Right hindlimb (tissue), 1 donor: Measurements from ENCODE around the gene LRRC75A.
"Not testable (repeated sequence)": the region's sequence is repeated elsewhere in the genome, so short reads cannot be mapped to it uniquely, and the experiment has no call there.

Experiments used
- DNase-seq: peaks from one replicate; pipeline ENCODE4 v3.0.0-alpha.2; 2018

Gene LRRC75A

DNA sequence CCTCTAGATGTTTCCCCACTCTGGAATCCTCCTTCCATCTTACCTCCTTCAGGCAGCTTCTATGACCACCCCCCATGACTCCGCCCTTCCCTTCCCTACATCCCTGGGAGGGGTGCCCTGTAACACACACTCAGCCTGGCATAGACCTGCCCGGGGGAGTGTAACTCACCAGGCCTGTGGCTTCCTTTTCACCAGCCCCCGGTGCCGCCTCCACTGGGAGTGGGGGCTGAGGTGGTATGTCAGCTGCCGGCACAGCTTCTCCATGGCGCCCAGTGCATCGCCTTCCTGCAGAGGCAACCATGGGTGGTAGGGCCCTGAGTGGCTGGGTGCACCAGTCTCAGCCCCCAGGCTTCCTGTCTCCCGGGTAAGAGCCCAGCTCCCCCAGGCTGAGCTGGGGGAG, 44.3 kb downstream of the LRRC75A start:
- no peak for DNase-seq

DNA sequence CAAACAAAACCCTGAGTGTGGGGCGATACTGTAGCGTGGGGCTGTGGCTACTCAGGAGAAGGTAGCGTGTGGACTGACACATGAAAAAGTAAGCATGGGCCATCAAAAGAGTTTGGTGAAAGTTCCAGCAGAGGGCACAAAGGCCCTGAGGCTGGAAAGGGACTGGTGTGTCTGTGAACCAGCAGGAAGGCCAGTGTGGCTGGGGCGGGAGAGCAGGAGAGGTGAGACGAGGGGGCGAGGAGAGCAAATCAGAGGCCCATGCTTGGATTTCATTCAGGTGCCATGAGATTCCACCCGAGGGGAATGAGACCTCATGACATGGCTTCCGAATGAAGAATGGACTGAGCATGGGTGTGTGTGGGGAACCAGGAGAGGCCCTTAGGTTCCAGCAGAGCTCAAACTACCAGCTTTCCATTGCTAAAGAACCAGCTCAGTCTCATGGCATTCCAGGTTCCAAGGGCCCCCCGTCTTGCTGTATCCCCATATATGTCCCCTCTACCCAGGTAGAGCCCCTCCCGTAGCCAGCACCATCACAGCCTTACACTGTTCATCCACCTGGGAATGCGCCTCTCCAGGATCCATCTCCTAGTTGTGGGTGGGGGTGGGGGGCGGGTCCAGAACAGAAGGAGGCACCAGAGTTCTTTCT, 45.5 kb downstream of the LRRC75A start:
- DNase-seq = no peak

DNA sequence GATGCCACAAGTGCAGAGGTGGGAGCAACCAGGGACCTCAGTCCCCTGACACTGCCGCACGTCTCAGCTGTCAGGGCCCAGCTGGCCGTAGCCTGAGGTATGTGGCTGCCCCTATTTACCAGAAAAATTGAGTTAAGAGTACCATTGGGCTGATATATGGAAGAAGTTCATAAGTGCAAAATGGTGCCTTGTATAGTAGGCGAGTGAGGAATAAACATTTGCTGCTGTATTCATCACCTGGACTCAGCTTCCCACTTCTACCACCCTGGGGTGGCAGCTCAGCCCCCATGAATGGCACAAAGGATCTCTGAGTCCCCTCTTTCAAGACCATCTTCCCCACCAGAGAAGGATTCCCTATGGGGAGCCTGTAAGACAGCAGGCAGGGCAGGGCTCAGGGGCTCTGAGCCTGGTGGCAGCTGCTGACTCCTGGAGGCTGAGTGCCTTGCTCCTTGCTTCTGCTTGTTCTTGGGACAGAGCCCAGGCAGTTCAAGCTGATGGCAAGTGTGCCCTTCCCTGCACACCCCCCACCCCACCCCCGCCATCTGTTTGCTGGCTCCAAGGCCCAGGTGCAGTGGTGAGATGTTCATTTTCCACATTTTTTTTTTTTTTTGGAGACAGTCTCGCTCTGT, 47.6 kb downstream of the LRRC75A start:
- no peak for DNase-seq

- no peak for DNase-seq
These were observed 48.3 kb downstream of the LRRC75A start for GRCh38 chr17:16443511-16444257.

GRCh38 chr17:16442594-16443510, 49.1 kb downstream of the LRRC75A start:
- DNase-seq = no peak

DNA sequence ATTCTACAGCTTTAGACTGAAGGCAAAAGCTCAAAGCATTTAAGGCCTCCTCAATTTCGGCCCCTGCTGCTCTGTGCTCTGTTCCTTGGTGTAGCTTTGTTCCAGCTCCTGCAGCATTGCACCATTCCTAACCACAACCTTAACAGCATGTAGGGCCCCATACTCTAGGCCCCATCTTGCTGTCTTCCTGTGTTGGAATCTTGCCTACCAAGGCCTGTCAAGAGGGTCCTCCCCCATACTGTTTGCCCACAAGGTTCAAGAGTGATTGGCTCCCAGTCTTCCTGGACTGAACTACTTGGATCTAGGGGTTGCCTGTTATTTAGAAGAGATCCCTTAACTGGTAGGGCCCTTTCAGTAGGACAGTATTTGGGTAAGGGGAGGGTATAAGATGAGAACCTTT, 49.9 kb downstream of the LRRC75A start:
- no peak for DNase-seq

DNA sequence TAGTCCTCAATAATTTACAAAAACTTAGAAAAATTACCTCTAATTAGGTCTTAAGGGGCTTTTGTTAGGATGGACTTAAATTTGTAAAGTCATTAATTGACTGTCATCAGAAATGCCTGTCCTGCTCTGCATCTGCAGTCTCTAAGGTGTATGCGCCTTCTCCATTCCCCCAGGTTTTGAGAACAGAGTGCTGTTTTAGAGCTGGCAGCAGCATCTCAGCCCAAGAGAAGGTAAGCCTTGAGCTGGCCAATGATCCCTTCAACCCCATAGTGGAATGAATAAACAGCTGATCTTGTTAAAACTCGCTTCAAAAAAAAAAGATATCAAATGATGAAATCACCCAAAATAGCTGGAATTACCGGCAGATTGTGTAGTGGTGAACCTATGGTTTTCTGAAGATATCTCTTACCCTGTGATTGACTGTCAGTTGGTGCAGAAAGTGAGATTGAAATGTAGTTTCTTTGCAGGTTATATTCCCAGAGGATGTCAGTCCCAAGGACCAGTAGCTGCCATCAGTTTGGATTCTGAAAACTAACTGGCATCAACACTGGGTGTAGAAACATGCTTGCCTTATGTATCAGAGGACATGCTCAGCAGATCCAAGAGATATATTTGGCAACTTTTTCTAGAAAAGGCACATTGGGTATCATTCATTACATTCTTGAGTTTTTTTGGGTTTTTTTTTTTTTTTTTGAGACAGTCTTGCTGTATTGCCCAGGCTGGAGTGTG, 50.9 kb downstream of the LRRC75A start:
- DNase-seq = no peak

DNA sequence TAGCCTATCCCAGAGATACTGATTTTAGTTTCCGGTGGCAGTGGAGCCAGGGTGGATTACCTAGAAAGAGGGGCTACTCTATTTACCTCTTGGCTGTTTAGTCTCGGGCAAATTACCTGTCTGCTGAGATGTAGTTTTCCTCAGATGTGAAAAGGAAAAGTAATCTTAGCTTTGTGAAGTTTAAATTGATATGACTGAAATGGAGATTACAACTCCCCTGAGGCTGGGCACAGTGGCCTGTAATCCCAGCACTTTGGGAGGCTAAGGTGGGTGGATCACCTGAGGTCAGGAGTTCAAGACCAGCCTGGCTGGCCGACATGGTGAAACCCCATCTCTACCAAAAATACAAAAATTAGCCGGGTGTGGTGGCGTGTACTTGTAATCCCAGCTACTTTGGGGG, 51.6 kb downstream of the LRRC75A start:
- not testable (repeated sequence) for DNase-seq

DNA sequence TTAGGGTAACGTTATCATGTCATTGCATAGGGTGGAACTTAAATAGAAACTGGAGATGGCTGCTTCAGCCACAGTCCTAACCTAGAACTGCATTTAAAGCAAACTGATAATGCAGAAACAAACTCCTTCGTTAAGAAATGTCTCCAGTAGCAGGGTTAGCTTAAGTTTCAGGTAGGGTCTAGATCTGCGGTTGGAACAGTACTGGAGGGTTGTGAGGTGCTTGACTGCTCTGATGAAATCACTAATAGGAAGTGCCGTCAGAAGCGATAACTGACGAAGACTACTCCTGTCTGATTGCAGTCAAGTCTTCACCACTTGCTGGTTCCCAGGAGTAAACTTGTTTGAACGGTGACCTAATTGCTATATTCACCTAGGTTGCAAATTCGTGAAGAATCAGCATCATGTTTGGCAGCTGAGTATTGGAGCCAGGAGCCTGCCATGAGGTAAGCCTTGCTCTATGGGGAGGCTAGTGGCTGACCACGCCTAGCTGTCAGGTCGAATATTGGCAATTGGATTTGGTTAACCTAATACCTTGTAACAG, 52.1 kb downstream of the LRRC75A start:
- DNase-seq = no peak

GRCh38 chr17:16439303-16439791, 52.6 kb downstream of the LRRC75A start:
- no peak for DNase-seq

- peak; percentile 99 for DNase-seq
These were observed 53.3 kb downstream of the LRRC75A start for GRCh38 chr17:16438557-16439302.

DNA sequence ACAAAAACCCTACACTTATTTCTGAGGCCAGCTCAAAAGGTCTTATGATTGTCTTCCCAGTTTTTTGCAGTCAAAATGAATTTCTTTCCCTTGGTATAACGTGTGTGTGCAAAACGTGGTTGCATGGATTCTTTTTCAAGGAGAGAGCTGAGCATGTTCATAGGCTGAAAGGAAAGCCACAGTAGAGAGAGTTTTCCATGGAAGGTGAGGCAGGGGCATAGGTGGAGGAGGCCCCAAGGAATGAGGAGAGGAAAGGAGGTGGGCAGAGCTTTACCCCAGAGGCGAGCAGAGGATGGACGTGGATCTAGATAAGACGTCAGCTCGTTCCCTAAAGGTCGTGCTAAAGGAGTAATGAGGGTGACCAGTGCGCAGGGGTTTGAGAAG, 53.8 kb downstream of the LRRC75A start:
- no peak for DNase-seq

DNA sequence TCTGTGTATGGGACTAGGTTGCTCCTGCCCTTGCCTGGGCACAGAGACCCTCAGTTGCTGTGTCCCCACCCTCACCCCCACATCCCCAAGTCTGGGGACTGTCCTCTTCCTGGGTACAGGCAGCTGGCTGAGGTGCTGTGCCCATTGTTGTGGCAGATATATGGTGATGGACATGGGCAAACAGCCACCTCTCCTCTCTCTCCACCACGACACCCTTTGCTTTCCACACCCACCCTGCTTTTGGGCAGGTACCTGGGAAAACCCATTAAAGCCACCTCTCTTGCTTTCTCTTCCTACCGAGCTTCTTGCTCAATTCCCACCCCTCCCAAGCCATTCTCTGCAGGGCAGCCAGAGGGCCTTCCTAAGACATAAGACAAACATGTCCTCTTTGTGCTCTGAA, 54.9 kb downstream of the LRRC75A start:
- no peak for DNase-seq

GRCh38 chr17:16435925-16436886, 55.8 kb downstream of the LRRC75A start:
- no peak for DNase-seq

DNA sequence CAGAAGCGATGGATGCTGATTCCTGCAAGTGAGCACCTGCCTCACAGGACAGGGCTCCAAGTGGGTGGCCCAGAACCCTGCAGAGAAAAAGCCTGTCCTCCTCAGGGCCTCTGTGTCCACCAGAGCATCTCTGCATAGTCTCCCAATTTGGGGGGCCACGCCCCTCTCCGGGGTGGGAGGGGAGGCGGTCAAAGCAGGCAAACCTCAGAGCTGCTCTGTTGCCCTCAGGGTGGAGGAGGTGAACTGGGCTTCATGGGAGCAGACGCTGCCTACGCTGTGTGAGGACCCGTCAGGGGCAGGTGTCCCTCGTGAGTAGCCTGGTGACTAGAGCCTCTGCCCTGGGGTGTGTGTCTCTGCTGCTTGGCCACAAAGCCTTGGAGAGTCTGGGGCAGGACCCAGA, 57.3 kb downstream of the LRRC75A start:
- DNase-seq = no peak

- no peak for DNase-seq
These were observed 58.5 kb downstream of the LRRC75A start for GRCh38 chr17:16433514-16433913.

- DNase-seq = no peak
These were observed 60.0 kb downstream of the LRRC75A start for GRCh38 chr17:16432017-16432416.

DNA sequence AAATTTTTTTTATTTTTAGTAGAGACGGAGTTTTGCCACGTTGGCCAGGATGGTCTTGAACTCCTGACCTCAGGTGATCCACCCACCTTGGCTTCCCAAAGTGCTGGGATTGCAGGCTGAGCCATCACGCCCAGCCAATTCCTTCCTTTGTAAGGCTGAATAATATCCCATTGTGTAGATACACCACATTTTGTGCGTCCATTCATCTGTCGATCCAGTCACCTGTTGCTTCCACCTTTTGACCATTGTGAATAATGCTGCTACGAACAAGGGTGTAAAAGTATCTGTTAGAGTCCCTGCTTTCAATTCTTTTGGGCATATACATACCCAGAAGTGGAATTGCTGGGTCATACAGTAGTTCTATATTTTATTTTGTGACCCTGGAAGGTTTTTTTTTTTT, 61.3 kb downstream of the LRRC75A start:
- no peak for DNase-seq

DNA sequence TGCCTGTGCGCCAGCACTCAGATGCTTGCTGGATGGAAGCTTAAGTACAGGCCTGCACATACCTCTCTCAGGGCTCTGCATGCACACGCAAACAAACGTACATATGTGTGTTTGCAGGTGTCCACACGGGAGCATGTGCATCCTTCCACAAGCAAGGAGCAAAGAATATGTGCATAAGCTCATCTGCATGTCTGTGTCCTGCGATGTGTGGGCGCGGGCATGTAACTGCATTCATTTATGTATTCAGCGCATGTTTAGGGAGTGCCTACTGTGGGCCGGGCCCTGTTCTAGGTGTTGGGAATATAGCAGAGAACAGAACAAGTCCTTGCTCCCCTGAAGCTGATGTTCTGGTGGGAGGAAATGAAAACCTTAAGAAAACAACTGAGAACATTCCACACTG, 62.9 kb downstream of the LRRC75A start:
- DNase-seq = no peak
